ENCODE data around the gene ZNF440.
"Not testable (repeated sequence)": the region's sequence is repeated elsewhere in the genome, so short reads cannot be mapped to it uniquely, and the experiment has no call there.

ZNF440 gene

DNA sequence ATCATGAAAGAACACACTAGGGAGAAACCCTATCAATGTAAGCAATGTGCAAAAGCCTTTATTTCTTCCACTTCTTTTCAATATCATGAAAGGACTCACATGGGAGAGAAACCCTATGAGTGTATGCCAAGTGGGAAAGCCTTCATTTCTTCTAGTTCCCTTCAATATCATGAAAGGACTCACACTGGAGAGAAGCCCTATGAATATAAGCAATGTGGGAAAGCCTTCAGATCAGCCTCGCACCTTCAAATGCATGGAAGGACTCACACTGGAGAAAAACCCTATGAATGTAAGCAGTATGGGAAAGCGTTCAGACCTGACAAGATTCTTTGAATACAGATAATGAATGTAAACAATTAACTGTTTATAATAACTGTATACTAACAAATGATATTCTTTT lies 19.5 kb downstream of the ZNF440 start:
- H3K27me3 ChIP-seq (ENCODE audit: control insufficient read depth, insufficient read depth, low read length), result no peaks in the 10 kb centered on the region
- H3K9me3 ChIP-seq (ENCODE audit: control insufficient read depth, low read depth, low read length), result peaks cover 42% of the 10 kb centered on the region
- no peak overlapping the region for H3K4me3 ChIP-seq (ENCODE audit: low read length)
- H3K9ac ChIP-seq (ENCODE audit: low read length), result no peak overlapping the region
- H3K4me1 ChIP-seq (ENCODE audit: control insufficient read depth, low read depth, low read length), result no peaks in the 10 kb centered on the region
- H3K27ac ChIP-seq (ENCODE audit: low read length), result no peak overlapping the region
- peaks cover 20% of the 10 kb centered on the region for H3K36me3 ChIP-seq (ENCODE audit: control insufficient read depth, low read depth, low read length)

DNA sequence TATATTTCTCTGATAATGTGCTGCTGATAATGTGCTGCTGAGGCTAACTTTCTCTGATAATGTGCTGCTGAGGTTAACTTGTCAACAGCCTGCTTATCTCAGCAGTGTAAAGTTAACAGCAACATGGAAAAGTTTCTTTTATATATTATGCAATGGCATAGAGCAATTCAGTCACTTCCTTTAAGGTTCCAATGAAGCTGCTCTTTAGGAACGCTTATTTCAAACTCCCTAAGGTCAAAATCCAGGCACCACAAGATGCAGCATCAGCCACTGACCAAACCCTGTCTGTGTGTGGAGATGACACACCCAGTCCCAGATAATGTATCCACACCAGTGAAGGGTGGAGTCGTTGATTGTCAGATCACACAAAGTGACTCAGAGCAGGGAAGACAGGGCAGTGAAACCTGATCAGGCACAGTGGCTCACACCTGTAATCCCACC lies 21.6 kb downstream of the ZNF440 start:
- not testable (repeated sequence) for H3K27ac ChIP-seq (ENCODE audit: low read length); H3K4me1 ChIP-seq (ENCODE audit: control insufficient read depth, low read depth, low read length); H3K9ac ChIP-seq (ENCODE audit: low read length); H3K27me3 ChIP-seq (ENCODE audit: control insufficient read depth, insufficient read depth, low read length); H3K4me3 ChIP-seq (ENCODE audit: low read length)
- H3K9me3 ChIP-seq (ENCODE audit: control insufficient read depth, low read depth, low read length), result peaks cover 42% of the 10 kb centered on the region
- H3K36me3 ChIP-seq (ENCODE audit: control insufficient read depth, low read depth, low read length), result peaks cover 20% of the 10 kb centered on the region

DNA sequence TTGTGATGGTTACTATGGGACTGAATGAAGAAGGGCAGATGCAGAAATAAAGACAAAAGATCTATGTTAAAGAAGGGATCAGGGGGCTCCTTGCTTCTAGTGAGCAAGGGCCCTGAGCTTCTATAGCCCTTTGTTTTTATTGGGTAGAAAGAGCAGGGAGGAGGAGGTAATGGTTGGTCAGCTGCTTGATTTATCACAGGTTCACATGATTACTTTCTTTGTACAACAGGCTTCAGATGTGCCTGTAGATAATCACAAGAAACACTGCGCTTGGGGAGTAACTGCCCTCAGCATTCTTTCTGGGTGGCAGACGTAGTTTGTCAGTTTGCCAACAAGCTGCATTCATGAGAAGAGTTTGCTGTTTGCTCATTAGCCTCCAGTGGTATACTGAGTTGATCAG lies 29.6 kb downstream of the ZNF440 start:
- Histone ChIP-seq H3K4me1 (ENCODE audit: control insufficient read depth, low read depth, low read length) (no peaks in the 10 kb centered on the region), H3K9me3 (ENCODE audit: control insufficient read depth, low read depth, low read length) (no peaks in the 10 kb centered on the region), H3K36me3 (ENCODE audit: control insufficient read depth, low read depth, low read length) (no peaks in the 10 kb centered on the region), H3K27ac (ENCODE audit: low read length) (no peak overlapping the region), H3K4me3 (ENCODE audit: low read length) (no peak overlapping the region), H3K27me3 (ENCODE audit: control insufficient read depth, insufficient read depth, low read length) (no peaks in the 10 kb centered on the region), H3K9ac (ENCODE audit: low read length) (no peak overlapping the region)

DNA sequence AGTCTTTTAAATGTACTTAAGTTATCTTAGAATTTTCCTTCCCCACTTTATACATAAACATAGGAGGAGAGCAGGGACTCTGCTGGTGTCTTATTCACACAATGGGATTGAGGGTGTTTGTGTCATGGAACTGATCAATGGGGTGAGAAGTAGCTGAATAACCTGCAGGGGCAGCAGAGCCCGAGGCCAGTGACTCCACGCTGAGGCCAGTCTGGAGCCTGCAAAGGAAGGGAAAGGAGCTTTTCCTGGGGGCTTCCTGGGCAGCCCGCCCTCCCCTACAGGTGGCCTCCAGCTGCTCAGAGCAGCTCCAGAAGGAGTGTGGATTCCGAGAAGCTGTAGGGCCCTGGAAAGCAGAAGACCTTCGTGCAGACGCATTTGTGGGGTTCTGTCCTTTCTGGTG lies 33.5 kb downstream of the ZNF440 start:
- H3K4me1 ChIP-seq (ENCODE audit: control insufficient read depth, low read depth, low read length); H3K27ac ChIP-seq (ENCODE audit: low read length); H3K9me3 ChIP-seq (ENCODE audit: control insufficient read depth, low read depth, low read length); H3K36me3 ChIP-seq (ENCODE audit: control insufficient read depth, low read depth, low read length); H3K4me3 ChIP-seq (ENCODE audit: low read length); H3K9ac ChIP-seq (ENCODE audit: low read length); H3K27me3 ChIP-seq (ENCODE audit: control insufficient read depth, insufficient read depth, low read length): not testable (repeated sequence)

DNA sequence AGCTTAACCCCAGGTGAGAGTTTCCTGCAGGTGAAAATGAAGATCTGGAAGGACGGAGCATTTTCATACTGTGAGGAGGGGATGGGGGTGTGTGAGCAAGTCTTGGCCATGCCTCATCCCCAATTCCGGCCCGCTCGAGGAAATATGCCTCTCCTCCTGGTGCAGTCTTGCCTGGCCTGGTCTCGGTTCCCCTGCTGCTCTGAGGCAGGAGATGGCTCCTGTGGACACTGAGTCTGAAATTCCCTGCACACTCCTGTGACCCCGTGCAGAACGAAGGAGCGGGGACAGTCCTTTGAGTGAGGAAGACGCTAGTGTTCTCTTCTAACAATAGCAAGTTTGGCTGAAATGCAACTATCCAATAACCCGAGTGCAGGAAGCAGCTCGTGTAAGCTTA lies 34.1 kb downstream of the ZNF440 start:
- Histone ChIP-seq H3K9me3 (ENCODE audit: control insufficient read depth, low read depth, low read length) (no peaks in the 10 kb centered on the region), H3K27ac (ENCODE audit: low read length) (no peak overlapping the region), H3K9ac (ENCODE audit: low read length) (no peak overlapping the region), H3K4me1 (ENCODE audit: control insufficient read depth, low read depth, low read length) (no peaks in the 10 kb centered on the region), H3K36me3 (ENCODE audit: control insufficient read depth, low read depth, low read length) (no peaks in the 10 kb centered on the region), H3K27me3 (ENCODE audit: control insufficient read depth, insufficient read depth, low read length) (no peaks in the 10 kb centered on the region), H3K4me3 (ENCODE audit: low read length) (peak overlapping the region; percentile 51)

DNA sequence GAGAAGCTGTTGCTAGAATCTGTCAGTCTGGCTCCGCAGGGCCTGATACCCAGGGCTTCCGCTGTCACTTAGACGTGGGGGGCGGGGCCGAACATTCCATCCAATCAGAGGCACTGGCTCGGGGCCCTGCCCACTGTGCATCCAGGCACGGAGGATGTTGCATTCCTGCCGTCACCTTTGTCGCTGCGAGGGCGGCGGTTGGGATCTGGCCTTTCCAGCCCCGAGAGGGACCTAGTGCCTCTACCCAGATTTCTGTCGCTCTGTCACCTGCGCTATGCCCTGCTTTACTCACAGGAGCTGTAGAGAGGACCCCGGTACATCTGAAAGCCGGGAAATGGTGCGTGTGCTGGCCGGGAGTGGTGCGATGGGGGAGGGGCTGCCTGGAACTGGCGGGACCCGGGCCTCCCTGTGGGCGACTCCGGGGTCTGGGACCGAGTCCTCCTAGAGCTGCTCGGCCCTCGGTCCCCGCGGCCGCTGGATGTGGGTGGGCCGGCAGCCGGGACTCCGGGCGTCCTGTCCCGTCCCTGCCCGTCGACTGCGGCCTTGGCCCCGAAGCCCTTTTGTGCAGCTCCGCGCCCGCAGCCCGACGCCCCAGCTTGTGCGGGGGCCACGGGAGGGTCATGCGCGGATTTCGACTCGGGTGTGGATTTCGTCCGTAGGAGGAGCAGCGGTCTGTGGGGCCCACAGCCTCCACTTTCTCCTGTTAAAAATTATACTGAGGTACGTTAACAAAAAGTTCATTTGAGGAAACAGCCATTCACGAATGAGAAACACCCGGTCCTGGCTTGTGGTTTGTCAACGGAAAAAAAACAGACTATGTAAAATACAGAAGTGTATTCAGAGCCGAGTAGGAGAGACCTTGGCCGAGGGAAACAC lies 34.8 kb downstream of the ZNF440 start, which contains the start of gene ZNF439:
Gene ZNF439 (plus strand): TSS at position 133 of the 876 bp plus-strand sequence. CDS start 142 bp downstream, at position 275.
- H3K4me3 ChIP-seq (ENCODE audit: low read length), result peak within 1 kb of the TSS; percentile 51
- H3K9me3 ChIP-seq (ENCODE audit: control insufficient read depth, low read depth, low read length), result no peaks in the 10 kb centered on the region
- H3K27me3 ChIP-seq (ENCODE audit: control insufficient read depth, insufficient read depth, low read length), result no peaks in the 10 kb centered on the region
- H3K4me1 ChIP-seq (ENCODE audit: control insufficient read depth, low read depth, low read length), result no peaks in the 10 kb centered on the region
- H3K36me3 ChIP-seq (ENCODE audit: control insufficient read depth, low read depth, low read length), result no peaks in the 10 kb centered on the region
- no peak within 1 kb of the TSS for H3K27ac ChIP-seq (ENCODE audit: low read length)
- H3K9ac ChIP-seq (ENCODE audit: low read length), result no peak within 1 kb of the TSS

DNA sequence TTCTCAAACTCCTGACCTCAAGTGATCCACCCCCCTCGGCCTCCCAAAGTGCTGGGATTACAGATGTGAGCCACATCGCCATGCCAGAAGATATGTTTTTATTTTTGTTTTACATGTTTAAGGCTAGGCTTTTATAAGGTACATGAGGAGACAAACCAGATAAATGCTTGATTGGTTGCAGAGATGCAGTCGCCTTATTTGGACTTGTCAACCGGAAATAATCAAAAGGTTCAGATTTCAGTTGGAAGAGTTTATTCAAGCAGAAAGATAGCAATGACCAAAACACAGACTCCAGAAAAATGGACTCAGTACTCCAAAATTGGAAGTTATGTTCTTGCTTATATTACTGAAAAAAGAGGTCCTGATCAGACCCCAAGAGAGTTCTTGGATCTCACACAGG lies 36.2 kb downstream of the ZNF440 start:
- H3K4me3 ChIP-seq (ENCODE audit: low read length), result not testable (repeated sequence)

DNA sequence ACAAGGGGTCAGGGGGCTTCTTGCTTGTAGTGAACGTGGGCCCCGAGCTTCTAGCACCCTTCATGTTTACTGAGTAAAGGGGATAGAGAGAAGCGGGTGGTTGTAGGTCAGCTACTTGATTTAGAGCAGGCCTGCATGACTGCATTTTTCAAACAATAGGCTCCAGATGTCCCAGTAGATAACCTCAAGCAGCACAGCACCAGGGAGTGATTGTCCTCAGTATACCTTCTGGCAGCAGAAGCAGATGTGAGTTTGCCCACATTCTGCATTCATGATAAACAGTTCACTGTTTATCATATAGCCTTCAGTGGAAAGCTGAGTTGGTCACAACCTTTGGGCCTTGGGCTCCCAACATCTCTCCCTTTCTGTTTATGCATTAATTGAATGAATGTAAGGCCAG lies 39.3 kb downstream of the ZNF440 start:
- Histone ChIP-seq H3K9me3 (ENCODE audit: control insufficient read depth, low read depth, low read length) (no peaks in the 10 kb centered on the region), H3K9ac (ENCODE audit: low read length) (no peak overlapping the region), H3K4me1 (ENCODE audit: control insufficient read depth, low read depth, low read length) (no peaks in the 10 kb centered on the region), H3K27me3 (ENCODE audit: control insufficient read depth, insufficient read depth, low read length) (no peaks in the 10 kb centered on the region), H3K36me3 (ENCODE audit: control insufficient read depth, low read depth, low read length) (no peaks in the 10 kb centered on the region), H3K27ac (ENCODE audit: low read length) (no peak overlapping the region), H3K4me3 (ENCODE audit: low read length) (no peak overlapping the region)

More for the DNA sequence above, 36.2 kb downstream of the ZNF440 start:
- not testable (repeated sequence) for H3K36me3 ChIP-seq (ENCODE audit: control insufficient read depth, low read depth, low read length); H3K27me3 ChIP-seq (ENCODE audit: control insufficient read depth, insufficient read depth, low read length); H3K4me1 ChIP-seq (ENCODE audit: control insufficient read depth, low read depth, low read length); H3K9me3 ChIP-seq (ENCODE audit: control insufficient read depth, low read depth, low read length); H3K9ac ChIP-seq (ENCODE audit: low read length); H3K27ac ChIP-seq (ENCODE audit: low read length)

DNA sequence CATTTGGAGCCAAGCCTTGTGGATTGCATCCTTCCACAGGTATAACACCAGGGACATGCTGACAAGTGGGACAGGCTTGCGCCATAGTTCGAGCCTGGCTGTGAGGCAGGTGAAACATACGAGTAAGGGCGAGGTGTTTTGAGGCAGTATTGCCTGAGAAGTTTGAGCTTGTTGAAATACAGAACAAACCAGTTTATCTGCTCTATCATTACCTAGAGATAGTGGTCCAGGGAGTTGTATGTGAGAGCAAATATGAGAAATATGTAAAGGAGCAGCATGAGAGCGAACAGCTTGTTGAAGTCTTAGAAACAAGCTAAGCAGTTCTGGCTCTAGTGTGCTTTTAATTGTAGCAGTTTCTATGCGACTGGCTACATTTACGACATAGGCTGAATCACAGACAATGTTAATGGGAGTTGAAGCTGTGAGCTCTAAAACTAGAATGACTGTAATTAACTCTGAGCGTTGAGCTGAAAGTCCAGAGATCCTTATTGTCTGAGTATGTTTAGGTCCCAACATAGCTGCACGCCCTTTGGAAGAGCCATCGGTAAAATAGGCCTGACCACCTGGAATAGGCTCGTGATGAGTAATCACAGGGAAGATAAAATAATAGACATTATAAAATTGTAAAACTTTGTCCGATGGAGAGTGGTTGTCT lies 42.6 kb downstream of the ZNF440 start:
- Histone ChIP-seq H3K4me1 (ENCODE audit: control insufficient read depth, low read depth, low read length) (no peaks in the 10 kb centered on the region), H3K9me3 (ENCODE audit: control insufficient read depth, low read depth, low read length) (peaks cover 5% of the 10 kb centered on the region), H3K9ac (ENCODE audit: low read length) (no peak overlapping the region), H3K27ac (ENCODE audit: low read length) (no peak overlapping the region), H3K4me3 (ENCODE audit: low read length) (no peak overlapping the region), H3K36me3 (ENCODE audit: control insufficient read depth, low read depth, low read length) (no peaks in the 10 kb centered on the region), H3K27me3 (ENCODE audit: control insufficient read depth, insufficient read depth, low read length) (no peaks in the 10 kb centered on the region)

DNA sequence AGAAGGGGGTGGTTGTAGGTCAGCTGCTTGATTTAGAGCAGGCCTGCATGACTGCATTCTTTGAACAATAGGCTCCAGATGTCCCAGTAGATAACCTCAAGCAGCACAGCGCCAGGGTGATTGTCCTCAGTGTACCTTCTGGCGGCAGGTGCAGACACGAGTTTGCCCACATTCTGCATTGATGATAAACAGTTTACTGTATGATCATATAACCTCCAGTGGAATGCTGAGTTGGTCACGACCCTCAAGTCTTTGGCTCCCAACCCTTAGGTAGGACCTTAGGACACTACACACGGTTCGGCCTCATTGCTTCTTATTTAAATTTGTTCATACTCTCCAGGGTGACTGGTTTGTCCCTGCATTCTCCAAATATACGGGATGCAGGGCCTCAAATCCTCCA lies 46.6 kb downstream of the ZNF440 start:
- H3K36me3 ChIP-seq (ENCODE audit: control insufficient read depth, low read depth, low read length), result no peaks in the 10 kb centered on the region

DNA sequence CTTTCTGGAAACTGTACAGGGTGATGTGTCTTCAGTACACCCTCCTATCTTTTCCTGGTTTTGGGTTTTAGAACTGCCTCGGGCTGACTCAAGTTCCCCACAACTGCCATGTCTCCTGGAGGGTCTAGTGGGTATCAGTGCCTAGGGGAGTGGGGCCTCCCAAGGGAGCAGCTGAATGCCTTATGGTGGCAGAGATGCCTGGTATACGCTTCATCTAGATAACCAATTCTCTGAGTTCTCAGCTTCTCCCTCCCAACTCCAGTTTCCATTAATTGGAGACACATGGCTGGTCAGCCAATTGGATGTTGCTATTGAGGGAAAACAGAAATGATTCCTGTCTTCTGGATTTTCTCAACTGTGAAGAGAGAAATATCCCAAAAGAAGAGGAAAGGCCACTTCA lies 47.2 kb downstream of the ZNF440 start:
- no peaks in the 10 kb centered on the region for H3K36me3 ChIP-seq (ENCODE audit: control insufficient read depth, low read depth, low read length)
- no peak overlapping the region for H3K4me3 ChIP-seq (ENCODE audit: low read length)
- H3K4me1 ChIP-seq (ENCODE audit: control insufficient read depth, low read depth, low read length), result no peaks in the 10 kb centered on the region
- peaks cover 9% of the 10 kb centered on the region for H3K9me3 ChIP-seq (ENCODE audit: control insufficient read depth, low read depth, low read length)
- H3K27me3 ChIP-seq (ENCODE audit: control insufficient read depth, insufficient read depth, low read length), result no peaks in the 10 kb centered on the region
- H3K9ac ChIP-seq (ENCODE audit: low read length), result no peak overlapping the region
- no peak overlapping the region for H3K27ac ChIP-seq (ENCODE audit: low read length)

More for the DNA sequence above, 46.6 kb downstream of the ZNF440 start:
- Histone ChIP-seq H3K4me1 (ENCODE audit: control insufficient read depth, low read depth, low read length) (no peaks in the 10 kb centered on the region), H3K9me3 (ENCODE audit: control insufficient read depth, low read depth, low read length) (peaks cover 5% of the 10 kb centered on the region), H3K27me3 (ENCODE audit: control insufficient read depth, insufficient read depth, low read length) (no peaks in the 10 kb centered on the region), H3K27ac (ENCODE audit: low read length) (no peak overlapping the region), H3K9ac (ENCODE audit: low read length) (no peak overlapping the region), H3K4me3 (ENCODE audit: low read length) (no peak overlapping the region)

DNA sequence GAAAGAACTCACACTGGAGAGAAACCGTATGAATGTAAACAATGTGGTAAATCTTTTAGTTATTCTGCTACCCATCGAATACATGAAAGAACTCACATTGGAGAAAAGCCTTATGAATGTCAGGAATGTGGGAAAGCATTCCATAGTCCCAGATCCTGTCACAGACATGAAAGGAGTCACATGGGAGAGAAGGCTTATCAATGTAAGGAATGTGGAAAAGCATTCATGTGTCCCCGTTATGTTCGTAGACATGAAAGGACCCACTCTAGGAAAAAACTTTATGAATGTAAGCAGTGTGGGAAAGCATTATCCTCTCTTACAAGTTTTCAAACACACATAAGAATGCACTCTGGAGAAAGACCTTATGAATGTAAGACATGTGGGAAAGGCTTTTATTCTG lies 53.7 kb downstream of the ZNF440 start:
- H3K36me3 ChIP-seq (ENCODE audit: control insufficient read depth, low read depth, low read length); H3K4me1 ChIP-seq (ENCODE audit: control insufficient read depth, low read depth, low read length); H3K27me3 ChIP-seq (ENCODE audit: control insufficient read depth, insufficient read depth, low read length); H3K9ac ChIP-seq (ENCODE audit: low read length); H3K27ac ChIP-seq (ENCODE audit: low read length): not testable (repeated sequence)
- H3K4me3 ChIP-seq (ENCODE audit: low read length), result peak overlapping the region; percentile 1
- peaks cover 37% of the 10 kb centered on the region for H3K9me3 ChIP-seq (ENCODE audit: control insufficient read depth, low read depth, low read length)
